Lung microvascular endothelial cell (primary cell): ENCODE measurements around the gene SNRK. TPM values are rescaled to one million over a fixed set of nuclear protein-coding genes. Genes with fewer than 3 reads are reported as not detected.

Source experiments
- DNase-seq, 2 donors: peaks; one replicate each; pipeline versions ENCODE4 v3.0.0 to v3.0.0-alpha.2; 2010; ENCODE audit warnings: low read depth in 2 of 2
- total RNA-seq: library from RNA; depleted of rRNA; stranded (reverse); fragments of >200 nt; gene quantifications from 2 replicates; pipeline ENCODE4 v1.2.1, GENCODE V29; 2014

Gene SNRK
- total RNA-seq, 1 donor from 2014 or later, result 108 TPM

GRCh38 chr3:43345877-43346276 lies 59.5 kb downstream of the SNRK start:
- peak in 1 of 2 donors; percentile 13 for DNase-seq

- peak in 1 of 2 donors; percentile 33 for DNase-seq
Observed at GRCh38 chr3:43346978-43347749, 60.8 kb downstream of the SNRK start.

GRCh38 chr3:43347774-43348173 lies 61.4 kb downstream of the SNRK start:
- no peak for DNase-seq

- DNase-seq, result no peak
Observed at GRCh38 chr3:43348350-43348749, 62.0 kb downstream of the SNRK start.

GRCh38 chr3:43348852-43349574 lies 62.7 kb downstream of the SNRK start:
- no peak for DNase-seq

- DNase-seq, result no peak
Observed at GRCh38 chr3:43349716-43350115, 63.4 kb downstream of the SNRK start.

GRCh38 chr3:43353393-43353792 lies 67.1 kb downstream of the SNRK start:
- no peak for DNase-seq

- no peak for DNase-seq
Observed at GRCh38 chr3:43353923-43354670, 67.8 kb downstream of the SNRK start.

GRCh38 chr3:43356033-43356432 lies 69.7 kb downstream of the SNRK start:
- DNase-seq, result peak; percentile 27 to 29

- DNase-seq, result no peak
Observed at GRCh38 chr3:43361077-43361476, 74.7 kb downstream of the SNRK start.

- no peak for DNase-seq
Observed at GRCh38 chr3:43362183-43362582, 75.8 kb downstream of the SNRK start.

- DNase-seq, result no peak
Observed at GRCh38 chr3:43362961-43363360, 76.6 kb downstream of the SNRK start.

GRCh38 chr3:43363621-43364266 lies 77.4 kb downstream of the SNRK start:
- DNase-seq, result no peak

GRCh38 chr3:43364494-43364893 lies 78.2 kb downstream of the SNRK start:
- no peak for DNase-seq

- DNase-seq, result no peak
Observed at GRCh38 chr3:43364926-43365325, 78.6 kb downstream of the SNRK start.

GRCh38 chr3:43365601-43366305 lies 79.4 kb downstream of the SNRK start:
- no peak for DNase-seq

GRCh38 chr3:43366481-43366880 lies 80.1 kb downstream of the SNRK start:
- no peak for DNase-seq

- no peak for DNase-seq
Observed at GRCh38 chr3:43366885-43367284, 80.5 kb downstream of the SNRK start.

GRCh38 chr3:43369404-43370292 lies 83.3 kb downstream of the SNRK start:
- DNase-seq, result no peak
